GM06990 (cell line): Measurements from ENCODE around the gene CCDC88C.

ENCODE experiments used
- DNase-seq: peaks from one replicate; pipeline ENCODE4 v3.0.0-alpha.2; 2011; ENCODE audit not compliant: insufficient read length; ENCODE audit errors: extremely low read depth
- H3K27me3 ChIP-seq: replicated peaks from 2 replicates; pipeline ENCODE4 v1.6.0; 2011; ENCODE audit warnings: low read length; ENCODE audit not compliant: control insufficient read depth, insufficient read depth
- H3K36me3 ChIP-seq: 2 replicates; pipeline ENCODE4 v1.5.1; 2011; ENCODE audit warnings: low read length; ENCODE audit not compliant: control insufficient read depth, insufficient read depth
- H3K4me3 ChIP-seq: replicated peaks from 2 replicates; pipeline ENCODE4 v1.5.1; 2011; ENCODE audit warnings: low read depth, mild to moderate bottlenecking, control low read depth, low read length
- TF ChIP-seq, protein P1 (sequence below): IDR thresholded peaks from 2 replicates; pipeline ENCODE4 v1.5.1; 2011; ENCODE audit warnings: low read length, control low read depth, mild to moderate bottlenecking, inconsistent platforms; ENCODE audit not compliant: insufficient read depth, poor library complexity, severe bottlenecking

Gene CCDC88C

DNA sequence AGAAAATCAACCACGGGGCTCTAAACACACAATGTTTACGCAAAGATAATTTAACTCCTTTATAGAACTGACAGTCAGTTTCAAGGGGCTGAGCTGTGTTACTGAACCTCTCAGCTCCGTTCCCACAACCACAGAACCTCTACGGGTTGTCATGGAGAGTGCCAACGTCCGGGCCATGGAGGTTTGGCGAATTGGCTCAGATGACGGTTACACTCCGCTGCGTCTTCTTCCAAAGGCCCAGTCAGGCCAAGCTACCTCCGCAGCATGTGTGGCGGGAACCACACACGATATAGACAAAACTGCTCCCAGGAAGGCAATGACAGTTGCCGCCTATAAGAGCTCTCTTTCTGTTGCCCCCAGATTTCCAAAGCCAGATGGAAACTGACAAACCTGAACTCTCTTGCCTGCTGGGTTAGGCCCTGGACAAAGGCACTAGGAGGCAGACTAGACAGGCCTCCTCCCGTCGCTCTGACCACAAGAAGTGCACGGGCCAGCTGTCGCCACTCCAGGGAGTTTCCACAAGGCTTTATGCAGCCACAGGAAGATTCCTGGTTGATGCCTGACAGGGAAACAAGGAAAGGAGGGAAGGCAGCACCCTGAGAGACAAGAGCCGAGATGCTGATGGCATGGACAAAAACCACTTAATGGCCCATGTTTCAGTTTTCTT is 30.3 kb downstream of the CCDC88C start:
- H3K27me3 ChIP-seq: no peaks in the 10 kb centered on the region
- peaks cover 7% of the 10 kb centered on the region for H3K36me3 ChIP-seq
- H3K4me3 ChIP-seq: no peak overlapping the region
- DNase-seq: no peak
- TF ChIP-seq, protein P1, sequence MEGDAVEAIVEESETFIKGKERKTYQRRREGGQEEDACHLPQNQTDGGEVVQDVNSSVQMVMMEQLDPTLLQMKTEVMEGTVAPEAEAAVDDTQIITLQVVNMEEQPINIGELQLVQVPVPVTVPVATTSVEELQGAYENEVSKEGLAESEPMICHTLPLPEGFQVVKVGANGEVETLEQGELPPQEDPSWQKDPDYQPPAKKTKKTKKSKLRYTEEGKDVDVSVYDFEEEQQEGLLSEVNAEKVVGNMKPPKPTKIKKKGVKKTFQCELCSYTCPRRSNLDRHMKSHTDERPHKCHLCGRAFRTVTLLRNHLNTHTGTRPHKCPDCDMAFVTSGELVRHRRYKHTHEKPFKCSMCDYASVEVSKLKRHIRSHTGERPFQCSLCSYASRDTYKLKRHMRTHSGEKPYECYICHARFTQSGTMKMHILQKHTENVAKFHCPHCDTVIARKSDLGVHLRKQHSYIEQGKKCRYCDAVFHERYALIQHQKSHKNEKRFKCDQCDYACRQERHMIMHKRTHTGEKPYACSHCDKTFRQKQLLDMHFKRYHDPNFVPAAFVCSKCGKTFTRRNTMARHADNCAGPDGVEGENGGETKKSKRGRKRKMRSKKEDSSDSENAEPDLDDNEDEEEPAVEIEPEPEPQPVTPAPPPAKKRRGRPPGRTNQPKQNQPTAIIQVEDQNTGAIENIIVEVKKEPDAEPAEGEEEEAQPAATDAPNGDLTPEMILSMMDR: no peak

DNA sequence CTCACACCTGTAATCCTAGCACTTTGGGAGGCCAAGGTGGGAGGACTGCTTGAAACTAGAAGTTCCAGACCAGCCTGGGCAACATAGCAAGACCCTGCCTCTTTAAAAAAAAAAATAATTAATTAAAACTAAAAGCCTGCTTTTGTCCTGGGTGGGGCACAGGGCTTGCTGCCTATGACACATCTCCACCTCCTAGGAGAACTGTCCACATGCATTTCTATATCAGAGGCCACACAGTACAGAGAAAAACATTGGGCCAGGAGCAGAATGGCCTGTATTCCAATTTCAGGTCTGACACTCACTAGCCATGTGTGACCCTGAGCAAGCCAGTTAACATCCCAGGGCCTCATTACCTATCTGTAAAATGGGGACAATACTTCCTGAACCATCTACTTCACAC is 31.9 kb downstream of the CCDC88C start:
- TF ChIP-seq, protein P1: no peak
- H3K36me3 ChIP-seq: peaks cover 7% of the 10 kb centered on the region
- DNase-seq: no peak

DNA sequence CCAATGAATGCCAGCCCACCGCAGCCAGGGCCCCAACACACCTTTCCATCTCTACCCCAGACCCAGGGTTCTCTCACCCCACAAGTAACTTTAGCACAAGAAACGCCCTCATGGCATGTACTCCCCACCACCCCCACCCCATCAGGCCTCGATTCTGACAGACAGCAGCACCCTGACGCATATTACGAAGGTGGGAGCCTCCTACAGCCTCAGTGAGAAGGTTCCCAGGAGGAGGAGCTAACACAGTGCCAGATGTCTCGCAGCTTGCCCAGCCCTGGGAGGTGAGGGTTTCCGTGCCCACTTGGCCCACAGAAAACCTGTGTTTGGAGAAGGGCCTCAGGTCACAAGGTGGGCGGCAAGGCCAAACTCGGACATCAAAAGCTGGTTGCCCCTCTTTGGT is 32.4 kb downstream of the CCDC88C start:
- no peaks in the 10 kb centered on the region for H3K27me3 ChIP-seq
- H3K4me3 ChIP-seq: no peak overlapping the region
- DNase-seq: no peak
- H3K36me3 ChIP-seq: peaks cover 7% of the 10 kb centered on the region
- TF ChIP-seq, protein P1: no peak

More for the DNA sequence above, 31.9 kb downstream of the CCDC88C start:
- H3K27me3 ChIP-seq: no peaks in the 10 kb centered on the region
- no peak overlapping the region for H3K4me3 ChIP-seq

DNA sequence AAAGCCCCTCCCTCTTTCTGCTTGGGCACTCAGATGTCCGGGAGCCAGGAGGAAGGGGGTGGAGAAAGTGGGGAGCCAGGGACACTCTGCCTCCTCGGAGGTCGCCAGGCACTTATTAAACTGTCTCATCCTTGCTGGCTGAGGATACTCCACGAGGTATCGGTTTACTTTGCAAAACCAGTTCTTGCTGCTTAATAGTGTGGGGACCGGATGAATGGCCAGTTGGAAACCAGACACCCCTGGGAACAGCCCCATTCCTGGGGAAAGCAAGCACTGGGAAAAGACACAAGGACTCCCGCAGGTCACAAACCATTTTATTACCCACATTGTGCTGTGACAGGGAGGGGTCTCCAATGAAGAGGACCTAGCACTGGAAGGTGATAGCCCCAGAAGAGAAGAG is 34.2 kb downstream of the CCDC88C start:
- no peak for DNase-seq
- no peak overlapping the region for H3K4me3 ChIP-seq
- TF ChIP-seq, protein P1: no peak
- H3K27me3 ChIP-seq: no peaks in the 10 kb centered on the region
- H3K36me3 ChIP-seq: peaks cover 11% of the 10 kb centered on the region

DNA sequence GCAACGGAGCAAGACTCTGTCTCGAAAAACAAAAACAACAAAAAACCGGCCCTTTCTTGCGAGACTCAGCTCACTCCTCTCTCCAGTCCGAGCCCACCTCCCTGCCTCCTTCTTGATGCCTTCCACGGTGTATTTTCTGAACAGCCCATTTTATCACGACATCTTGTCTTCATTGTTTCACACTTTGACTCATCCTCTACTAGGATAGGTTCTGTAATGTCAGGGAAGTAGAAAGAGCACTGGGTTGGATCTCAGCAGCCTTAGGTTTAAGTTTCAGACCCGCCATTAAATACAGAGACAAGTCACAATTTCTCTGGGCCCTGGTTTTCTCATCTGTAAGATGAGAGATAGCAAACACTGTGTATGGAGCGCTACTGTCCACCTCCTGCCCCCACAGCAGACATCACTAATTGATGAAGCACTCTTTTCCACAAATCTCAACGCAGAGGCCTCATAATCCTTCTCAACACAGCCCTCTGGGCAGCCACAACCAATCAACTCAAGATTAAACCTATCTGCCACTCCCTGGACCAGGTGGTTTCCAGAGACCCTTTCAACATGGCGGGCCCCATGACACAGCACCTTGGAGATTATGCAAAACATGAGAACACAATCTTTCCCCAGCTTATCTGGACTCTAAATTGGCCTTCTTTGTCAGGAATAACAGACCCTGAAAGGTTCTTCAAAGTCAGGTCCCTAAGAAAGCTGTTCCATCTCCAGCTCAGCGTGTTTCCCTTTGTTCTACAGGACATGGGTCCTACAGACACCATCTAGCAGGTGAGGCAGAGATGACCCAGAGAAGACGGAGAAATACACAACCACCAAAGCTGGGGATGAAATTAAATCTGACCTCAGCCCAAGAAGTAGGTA is 35.6 kb downstream of the CCDC88C start:
- TF ChIP-seq, protein P1: no peak
- Histone ChIP-seq H3K27me3 (no peaks in the 10 kb centered on the region), H3K4me3 (no peak overlapping the region), H3K36me3 (peaks cover 11% of the 10 kb centered on the region)
- no peak for DNase-seq
